PFSK-1 (cell line): ENCODE data around the gene FAM210A.

Experiments
- FOXP2 ChIP-seq: optimal IDR thresholded peaks from 2 replicates; pipeline ENCODE3; 2011; ENCODE audit warnings: borderline replicate concordance, control low read depth, inconsistent platforms; ENCODE audit not compliant: insufficient read depth; ENCODE audit errors: extremely low read length, extremely low read depth
- POLR2AphosphoS5 ChIP-seq: IDR thresholded peaks from 2 replicates; pipeline ENCODE4 v1.6.1; 2012; ENCODE audit warnings: low read depth, mild to moderate bottlenecking, control low read depth, low read length, moderate library complexity
- SIN3A ChIP-seq: IDR thresholded peaks from 2 replicates; pipeline ENCODE4 v1.6.1; 2012; ENCODE audit warnings: mild to moderate bottlenecking, low read length, moderate library complexity, borderline replicate concordance; ENCODE audit not compliant: insufficient read depth
- TAF1 ChIP-seq: IDR thresholded peaks from 2 replicates; pipeline ENCODE4 v1.6.1; 2012; ENCODE audit warnings: low read length, control low read depth, borderline replicate concordance; ENCODE audit not compliant: insufficient read depth
- TF ChIP-seq, protein P1 (sequence below), 2 experiments: IDR thresholded peaks; 2 replicates each; pipeline versions ENCODE4 v1.6.1 to v1.8.0; 2011 to 2012; ENCODE audit warnings: low read depth in 2 of 2, low read length in 2 of 2, control low read depth in 1 of 2, inconsistent platforms in 1 of 2, mild to moderate bottlenecking in 1 of 2, moderate library complexity in 1 of 2; ENCODE audit not compliant: insufficient read depth in 1 of 2

Gene FAM210A

DNA sequence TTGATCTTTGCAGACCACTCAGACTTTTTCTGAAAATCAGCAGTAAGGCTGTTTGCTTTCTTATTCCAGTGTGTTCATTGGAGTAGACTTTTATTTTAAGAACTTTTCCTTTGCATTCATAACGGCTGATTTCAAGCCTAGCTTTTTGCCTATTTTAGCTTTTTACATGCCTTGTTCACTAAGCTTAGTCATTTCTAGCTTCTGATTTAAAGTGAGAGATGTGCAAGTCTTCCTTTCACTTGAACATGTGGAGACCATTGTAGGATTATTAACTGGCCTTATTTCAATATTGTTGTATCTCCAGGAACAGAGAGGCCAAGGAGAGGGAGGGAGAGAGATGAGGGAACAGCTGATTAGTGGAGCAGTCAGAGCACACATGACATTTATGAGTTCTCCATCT lies 32.3 kb upstream of the FAM210A start:
- TF ChIP-seq POLR2AphosphoS5 = no peak
- TF ChIP-seq, protein P1, sequence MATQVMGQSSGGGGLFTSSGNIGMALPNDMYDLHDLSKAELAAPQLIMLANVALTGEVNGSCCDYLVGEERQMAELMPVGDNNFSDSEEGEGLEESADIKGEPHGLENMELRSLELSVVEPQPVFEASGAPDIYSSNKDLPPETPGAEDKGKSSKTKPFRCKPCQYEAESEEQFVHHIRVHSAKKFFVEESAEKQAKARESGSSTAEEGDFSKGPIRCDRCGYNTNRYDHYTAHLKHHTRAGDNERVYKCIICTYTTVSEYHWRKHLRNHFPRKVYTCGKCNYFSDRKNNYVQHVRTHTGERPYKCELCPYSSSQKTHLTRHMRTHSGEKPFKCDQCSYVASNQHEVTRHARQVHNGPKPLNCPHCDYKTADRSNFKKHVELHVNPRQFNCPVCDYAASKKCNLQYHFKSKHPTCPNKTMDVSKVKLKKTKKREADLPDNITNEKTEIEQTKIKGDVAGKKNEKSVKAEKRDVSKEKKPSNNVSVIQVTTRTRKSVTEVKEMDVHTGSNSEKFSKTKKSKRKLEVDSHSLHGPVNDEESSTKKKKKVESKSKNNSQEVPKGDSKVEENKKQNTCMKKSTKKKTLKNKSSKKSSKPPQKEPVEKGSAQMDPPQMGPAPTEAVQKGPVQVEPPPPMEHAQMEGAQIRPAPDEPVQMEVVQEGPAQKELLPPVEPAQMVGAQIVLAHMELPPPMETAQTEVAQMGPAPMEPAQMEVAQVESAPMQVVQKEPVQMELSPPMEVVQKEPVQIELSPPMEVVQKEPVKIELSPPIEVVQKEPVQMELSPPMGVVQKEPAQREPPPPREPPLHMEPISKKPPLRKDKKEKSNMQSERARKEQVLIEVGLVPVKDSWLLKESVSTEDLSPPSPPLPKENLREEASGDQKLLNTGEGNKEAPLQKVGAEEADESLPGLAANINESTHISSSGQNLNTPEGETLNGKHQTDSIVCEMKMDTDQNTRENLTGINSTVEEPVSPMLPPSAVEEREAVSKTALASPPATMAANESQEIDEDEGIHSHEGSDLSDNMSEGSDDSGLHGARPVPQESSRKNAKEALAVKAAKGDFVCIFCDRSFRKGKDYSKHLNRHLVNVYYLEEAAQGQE (IDR thresholded peaks at IDR 0.05; ENCODE audit: insufficient read depth in 1 of 2, low read depth in 2 of 2, low read length in 2 of 2) = no peak
- TF ChIP-seq SIN3A = no peak
- no peak for TF ChIP-seq FOXP2
- TF ChIP-seq TAF1 = no peak

DNA sequence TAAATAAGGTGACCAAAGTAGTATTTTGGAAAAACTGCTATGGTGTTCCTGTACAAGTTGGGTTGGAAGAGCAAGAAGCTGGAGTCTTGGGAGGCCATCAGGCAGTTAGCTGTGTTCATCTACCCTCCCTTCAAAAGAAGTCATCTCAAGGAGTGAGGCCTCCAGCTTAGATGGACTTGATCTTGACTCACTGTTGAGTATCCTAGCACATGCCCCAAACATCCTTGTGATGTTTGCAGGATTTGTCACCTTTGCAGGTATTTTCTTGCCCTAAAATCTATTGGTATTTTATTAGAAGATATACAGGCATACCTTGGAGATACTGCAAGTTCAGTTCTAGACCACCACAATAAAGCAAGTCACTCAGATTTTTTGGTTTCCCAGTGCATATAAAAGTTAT lies 30.3 kb upstream of the FAM210A start:
- no peak for TF ChIP-seq POLR2AphosphoS5
- TF ChIP-seq SIN3A = no peak
- TF ChIP-seq, protein P1 (IDR thresholded peaks at IDR 0.05; ENCODE audit: insufficient read depth in 1 of 2, low read depth in 2 of 2, low read length in 2 of 2) = no peak
- no peak for TF ChIP-seq TAF1
- no peak for TF ChIP-seq FOXP2

- TF ChIP-seq TAF1 (no peak), FOXP2 (no peak), POLR2AphosphoS5 (no peak)
Observed at GRCh38 chr18:13756261-13756660, 29.9 kb upstream of the FAM210A start.

GRCh38 chr18:13746633-13747032 lies 20.3 kb upstream of the FAM210A start:
- no peak for TF ChIP-seq SIN3A
- TF ChIP-seq FOXP2 = no peak
- no peak for TF ChIP-seq TAF1
- no peak for TF ChIP-seq POLR2AphosphoS5
- TF ChIP-seq, protein P1 (IDR thresholded peaks at IDR 0.05; ENCODE audit: insufficient read depth in 1 of 2, low read depth in 2 of 2, low read length in 2 of 2) = no peak

DNA sequence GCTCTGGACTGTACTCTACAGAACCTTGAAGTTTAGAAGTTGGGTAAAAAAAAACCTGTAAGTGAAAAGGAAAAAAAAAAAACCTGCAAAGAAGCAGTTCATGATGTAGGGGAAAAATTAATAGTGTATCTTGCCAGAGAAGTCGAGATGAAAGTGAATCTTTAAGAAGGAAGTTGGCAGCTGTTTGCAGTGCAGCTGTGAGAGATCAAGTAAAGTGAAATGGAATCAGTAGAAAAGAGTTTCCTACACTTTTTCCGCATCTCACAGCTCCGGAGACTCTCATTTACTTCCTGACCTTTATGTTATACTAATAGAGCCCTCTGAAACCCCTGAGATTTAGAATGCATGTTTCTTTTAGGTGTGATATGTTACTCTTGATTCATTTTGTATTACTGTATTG lies 19.3 kb upstream of the FAM210A start:
- TF ChIP-seq SIN3A (no peak), FOXP2 (no peak)

DNA sequence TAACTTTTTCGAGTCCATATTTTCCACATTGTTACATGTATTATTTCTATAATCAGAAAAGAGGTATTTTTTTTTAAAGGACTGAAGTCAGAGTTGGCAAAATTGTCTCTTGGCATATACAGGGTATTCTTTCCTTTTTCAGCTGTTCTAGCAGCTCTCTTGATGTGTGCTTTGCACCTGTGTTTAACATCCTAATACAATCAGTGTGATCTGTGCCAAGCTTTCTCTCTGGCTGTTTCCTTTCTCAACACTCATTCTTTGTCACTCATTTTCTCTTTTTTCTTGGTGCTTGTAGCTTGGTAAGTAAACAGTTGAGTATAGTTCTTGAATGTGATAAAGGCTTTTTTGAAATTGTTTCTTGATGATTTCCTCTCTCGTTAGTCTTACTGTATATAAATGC lies 9.3 kb upstream of the FAM210A start:
- TF ChIP-seq TAF1 (no peak), POLR2AphosphoS5 (no peak), SIN3A (no peak), FOXP2 (no peak)
- TF ChIP-seq, protein P1 (IDR thresholded peaks at IDR 0.05; ENCODE audit: insufficient read depth in 1 of 2, low read depth in 2 of 2, low read length in 2 of 2) = no peak
